NCI-H146 (cell line): Measurements from ENCODE around the gene TRPM7.
A peak's percentile ranks its signal among the peaks of the same experiment; 100 is the strongest.
"Not testable (repeated sequence)": the region's sequence is repeated elsewhere in the genome, so short reads cannot be mapped to it uniquely, and the experiment has no call there.

Experiments used
- DNase-seq: peaks from one replicate; lab custom pipeline; 2025; lab: John Stamatoyannopoulos, UW

Gene TRPM7, protein sequence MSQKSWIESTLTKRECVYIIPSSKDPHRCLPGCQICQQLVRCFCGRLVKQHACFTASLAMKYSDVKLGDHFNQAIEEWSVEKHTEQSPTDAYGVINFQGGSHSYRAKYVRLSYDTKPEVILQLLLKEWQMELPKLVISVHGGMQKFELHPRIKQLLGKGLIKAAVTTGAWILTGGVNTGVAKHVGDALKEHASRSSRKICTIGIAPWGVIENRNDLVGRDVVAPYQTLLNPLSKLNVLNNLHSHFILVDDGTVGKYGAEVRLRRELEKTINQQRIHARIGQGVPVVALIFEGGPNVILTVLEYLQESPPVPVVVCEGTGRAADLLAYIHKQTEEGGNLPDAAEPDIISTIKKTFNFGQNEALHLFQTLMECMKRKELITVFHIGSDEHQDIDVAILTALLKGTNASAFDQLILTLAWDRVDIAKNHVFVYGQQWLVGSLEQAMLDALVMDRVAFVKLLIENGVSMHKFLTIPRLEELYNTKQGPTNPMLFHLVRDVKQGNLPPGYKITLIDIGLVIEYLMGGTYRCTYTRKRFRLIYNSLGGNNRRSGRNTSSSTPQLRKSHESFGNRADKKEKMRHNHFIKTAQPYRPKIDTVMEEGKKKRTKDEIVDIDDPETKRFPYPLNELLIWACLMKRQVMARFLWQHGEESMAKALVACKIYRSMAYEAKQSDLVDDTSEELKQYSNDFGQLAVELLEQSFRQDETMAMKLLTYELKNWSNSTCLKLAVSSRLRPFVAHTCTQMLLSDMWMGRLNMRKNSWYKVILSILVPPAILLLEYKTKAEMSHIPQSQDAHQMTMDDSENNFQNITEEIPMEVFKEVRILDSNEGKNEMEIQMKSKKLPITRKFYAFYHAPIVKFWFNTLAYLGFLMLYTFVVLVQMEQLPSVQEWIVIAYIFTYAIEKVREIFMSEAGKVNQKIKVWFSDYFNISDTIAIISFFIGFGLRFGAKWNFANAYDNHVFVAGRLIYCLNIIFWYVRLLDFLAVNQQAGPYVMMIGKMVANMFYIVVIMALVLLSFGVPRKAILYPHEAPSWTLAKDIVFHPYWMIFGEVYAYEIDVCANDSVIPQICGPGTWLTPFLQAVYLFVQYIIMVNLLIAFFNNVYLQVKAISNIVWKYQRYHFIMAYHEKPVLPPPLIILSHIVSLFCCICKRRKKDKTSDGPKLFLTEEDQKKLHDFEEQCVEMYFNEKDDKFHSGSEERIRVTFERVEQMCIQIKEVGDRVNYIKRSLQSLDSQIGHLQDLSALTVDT (N-terminal part only)

DNA sequence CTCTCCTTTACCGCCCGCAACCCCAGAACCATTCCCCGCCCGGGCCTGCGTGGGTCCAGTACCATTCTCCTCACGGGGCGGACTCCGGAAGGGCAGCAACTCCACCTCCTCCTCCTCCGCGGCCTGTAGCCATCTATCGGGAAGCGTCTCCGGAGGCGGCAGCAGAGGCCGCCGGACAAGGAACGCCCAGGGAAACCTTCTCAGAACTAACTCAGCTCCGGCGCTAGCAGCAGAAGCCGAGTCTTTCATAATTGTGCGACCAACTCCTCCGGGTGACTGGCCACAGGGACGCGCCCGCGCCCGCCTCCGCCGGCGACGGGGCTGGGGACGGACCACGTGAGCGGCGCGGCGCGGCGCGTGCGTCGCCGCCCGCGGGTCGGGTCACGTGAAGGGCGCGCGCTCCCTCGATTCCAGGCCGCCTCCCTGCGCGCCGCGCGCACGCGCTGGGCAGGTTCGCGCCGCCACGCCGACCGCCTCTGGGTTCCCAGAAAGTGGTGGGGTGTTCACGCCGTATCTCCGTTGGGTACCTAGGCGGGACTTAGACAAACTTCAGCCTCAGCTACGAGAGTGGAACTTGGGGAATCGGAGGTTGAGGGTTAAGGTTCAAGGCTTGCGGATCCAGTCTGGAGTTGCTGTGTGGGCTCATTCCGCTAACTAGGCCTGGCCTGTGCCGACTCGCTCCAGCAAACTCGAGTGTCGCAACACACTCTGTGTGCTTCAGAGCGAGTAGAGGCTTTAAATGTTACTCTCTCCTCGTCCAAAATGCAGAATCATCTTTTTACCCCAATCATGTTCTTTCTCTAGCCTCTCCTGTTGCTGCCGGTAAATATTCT, at the start of gene TRPM7:
TSS of gene TRPM7 (minus strand) at position 329 of the 833 bp plus-strand sequence. CDS start at position 65, 264 bp downstream.
- peak; percentile 79 for DNase-seq

- DNase-seq: no peak
These were observed 48.6 kb upstream of the TRPM7 start for GRCh38 chr15:50735156-50735555.

DNA sequence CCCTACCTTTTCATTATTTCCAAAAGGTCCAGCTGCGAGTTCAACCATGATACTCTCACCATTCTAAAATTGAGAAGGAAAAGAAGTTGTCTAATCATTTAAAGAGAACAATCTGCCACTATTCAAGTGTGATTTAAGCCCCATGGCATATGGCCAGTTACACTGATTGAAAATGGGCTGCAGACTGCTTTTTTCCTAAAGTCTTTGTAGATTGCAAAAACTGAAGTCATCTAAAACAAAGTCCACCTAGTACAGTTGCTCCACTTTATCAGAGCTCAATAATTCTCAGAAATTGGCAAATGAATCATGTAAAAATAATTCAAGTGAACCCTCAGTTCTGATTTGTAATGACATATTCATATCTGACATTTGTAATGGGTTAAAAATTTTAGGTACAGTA, 39.7 kb upstream of the TRPM7 start:
- no peak for DNase-seq

DNA sequence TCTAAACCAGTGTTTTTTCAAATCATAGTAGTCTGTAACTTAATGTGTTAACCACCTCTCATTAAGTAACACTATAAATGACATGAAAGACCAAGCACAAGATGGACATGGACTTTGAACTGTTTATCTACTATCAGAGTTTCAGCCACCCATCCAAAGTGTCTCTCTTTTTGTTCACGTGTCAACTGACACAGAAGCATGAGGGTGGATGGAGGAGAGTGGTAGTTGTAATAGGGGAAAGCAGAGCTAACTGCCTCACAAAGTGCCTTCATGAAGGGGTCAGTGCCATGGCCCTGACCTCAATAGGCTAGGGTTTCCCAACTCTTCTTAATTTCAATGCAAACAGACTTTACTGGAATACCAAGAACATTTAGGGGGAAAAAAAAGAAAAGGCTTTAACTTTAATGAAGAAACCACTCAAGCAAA, 32.1 kb upstream of the TRPM7 start:
- no peak for DNase-seq

DNA sequence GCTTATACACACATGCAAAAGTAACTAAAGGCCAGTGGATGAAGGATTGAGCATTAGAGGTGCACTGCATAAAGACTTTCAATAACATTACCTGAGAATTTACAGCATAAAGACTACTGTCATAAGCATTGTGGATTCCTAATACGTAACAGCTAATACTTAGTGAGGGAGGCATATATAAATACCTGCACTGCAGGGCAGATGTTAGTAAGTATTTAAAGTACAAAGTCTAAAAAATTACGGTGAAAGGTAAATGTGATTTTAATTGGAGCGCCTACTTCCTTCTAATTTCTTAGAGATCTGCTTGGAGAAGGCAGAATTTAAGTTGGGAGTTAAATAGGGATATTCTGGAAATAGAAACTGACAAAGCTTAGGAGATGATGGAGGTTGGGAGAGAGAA, 25.4 kb upstream of the TRPM7 start:
- DNase-seq: no peak

- no peak for DNase-seq
These were observed 24.0 kb upstream of the TRPM7 start for GRCh38 chr15:50710585-50710984.

- DNase-seq: no peak
These were observed 21.4 kb upstream of the TRPM7 start for GRCh38 chr15:50707878-50708427.

DNA sequence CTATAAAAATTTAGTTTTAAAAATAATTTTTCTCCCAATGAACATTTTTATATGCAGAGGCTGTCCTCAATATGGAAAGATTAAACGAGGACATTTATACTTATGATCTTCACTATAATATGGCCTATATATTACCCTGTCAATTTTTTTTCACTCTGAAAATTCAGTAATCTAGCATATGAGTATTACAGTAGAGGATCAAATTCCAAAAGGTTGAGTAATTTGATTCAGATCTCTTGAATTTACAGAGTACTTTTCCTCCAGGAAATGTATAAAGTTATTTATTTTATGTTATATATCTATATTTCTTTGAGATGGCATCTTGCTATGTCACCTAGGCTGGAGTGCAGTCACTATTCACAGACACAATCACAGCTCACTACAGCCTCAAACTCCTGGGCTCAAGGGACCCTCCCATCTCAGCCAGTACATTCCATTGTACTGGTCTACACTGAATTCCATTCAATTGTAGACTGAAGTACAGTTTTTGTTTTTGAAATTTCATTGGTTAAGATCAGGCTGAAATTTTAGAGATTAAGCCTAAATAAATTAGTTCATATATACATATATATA, 16.3 kb upstream of the TRPM7 start:
- DNase-seq: no peak

GRCh38 chr15:50698101-50698500, 11.5 kb upstream of the TRPM7 start:
- DNase-seq: no peak

DNA sequence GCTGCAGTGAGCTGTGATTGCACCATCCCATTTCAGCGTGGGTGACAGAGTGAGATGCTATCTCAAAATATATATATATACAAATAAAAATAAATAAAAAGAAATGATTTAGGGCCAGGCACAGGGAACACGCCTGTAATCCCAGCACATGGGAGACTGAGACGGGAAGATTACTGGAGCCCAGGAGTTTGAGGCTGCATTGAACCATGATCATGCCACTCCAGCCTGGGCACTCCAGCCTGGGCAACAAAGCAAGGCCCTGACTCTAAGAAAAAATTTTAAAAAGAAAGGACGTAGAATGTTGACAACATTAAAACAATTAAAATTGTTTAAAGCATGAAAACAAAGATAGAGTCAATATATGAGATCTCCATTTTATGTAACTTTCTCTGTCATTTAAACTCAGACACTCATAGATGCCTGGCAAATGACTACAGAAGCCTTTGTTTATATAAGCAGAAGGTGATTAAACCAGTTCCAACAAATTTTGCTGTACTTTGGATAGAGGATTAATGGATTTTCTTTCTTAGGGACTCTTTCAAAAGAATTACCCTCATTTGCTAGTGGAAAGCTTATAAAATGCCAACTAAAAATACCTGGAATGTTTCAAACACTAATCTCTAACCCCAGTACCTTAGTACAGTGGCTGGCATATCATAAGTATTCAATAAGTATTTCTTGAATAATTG, 10.7 kb upstream of the TRPM7 start:
- DNase-seq: no peak

DNA sequence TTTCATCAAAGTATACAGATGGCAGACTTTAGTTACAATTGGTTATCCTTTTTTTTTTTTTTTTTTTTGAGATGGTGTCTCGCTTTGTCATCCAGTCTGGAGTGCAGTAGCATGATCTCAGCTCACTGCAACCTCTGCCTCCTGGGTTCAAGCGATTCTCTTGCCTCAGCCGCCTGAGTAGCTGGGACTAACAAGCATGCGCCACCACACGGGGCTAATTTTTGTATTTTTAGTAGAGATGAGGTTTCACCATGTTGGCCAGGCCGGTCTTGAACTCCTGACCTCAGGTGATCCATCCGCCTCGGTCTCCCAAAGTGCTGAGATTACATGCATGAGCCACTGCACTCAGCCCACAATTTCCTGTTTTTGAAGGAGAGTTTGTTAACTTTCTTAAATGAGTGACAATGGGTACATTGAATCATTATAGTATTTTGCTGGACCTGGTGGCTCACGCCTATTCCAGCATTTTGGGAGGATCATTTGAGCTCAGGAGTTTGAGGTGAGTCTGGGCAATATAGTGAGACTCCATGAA, 8.1 kb upstream of the TRPM7 start:
- not testable (repeated sequence) for DNase-seq

- DNase-seq: no peak
These were observed 805 bp upstream of the TRPM7 start for GRCh38 chr15:50687302-50687902.

DNA sequence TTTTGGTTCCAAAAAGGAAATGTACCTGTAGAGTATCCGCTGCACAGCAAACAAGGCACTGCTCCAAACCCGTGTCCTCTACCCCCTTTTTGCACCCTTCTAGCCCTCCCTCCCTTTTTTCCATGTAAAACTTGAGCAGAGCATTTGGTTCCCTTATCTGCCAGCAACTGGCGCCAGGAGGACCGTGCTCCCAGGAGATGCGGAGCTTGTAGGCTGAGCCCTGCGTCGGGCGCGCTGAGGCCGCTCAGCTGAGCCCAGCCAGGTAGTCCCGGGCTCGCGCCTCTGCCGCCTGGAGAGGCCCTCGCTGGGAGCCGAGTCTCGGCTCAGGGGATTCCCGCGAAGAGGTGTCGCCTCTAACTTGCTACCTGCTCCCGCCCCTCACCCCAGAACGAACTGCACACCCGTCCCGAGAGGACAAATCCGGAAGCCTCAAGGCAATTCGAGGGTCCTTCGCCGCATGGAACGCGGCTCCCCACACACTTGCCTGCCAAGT, 575 bp downstream of the TRPM7 start:
- peak; percentile 71 for DNase-seq

- no peak for DNase-seq
These were observed 1.2 kb downstream of the TRPM7 start for GRCh38 chr15:50685191-50685975.

DNA sequence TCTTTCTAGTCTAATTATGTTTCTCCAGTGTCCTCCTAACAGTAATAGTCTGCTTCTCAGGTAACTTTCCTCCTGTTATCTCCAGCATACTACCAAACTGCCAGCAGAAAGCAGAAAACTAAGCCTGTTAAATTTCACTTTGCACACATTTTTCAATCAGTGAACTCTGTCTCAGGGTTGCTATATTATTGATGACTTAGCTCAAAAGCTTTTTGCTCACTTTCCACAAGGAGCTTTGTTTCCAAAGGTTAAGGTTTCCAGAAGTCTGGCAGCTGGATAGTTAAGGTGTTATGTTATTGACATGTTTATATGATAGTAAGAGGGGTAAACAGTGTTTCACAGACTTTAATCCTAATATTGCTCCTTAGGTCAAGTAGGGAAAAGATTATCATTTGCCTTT, 5.1 kb downstream of the TRPM7 start:
- DNase-seq: no peak

- DNase-seq: no peak
These were observed 9.7 kb downstream of the TRPM7 start for GRCh38 chr15:50676799-50677483.

DNA sequence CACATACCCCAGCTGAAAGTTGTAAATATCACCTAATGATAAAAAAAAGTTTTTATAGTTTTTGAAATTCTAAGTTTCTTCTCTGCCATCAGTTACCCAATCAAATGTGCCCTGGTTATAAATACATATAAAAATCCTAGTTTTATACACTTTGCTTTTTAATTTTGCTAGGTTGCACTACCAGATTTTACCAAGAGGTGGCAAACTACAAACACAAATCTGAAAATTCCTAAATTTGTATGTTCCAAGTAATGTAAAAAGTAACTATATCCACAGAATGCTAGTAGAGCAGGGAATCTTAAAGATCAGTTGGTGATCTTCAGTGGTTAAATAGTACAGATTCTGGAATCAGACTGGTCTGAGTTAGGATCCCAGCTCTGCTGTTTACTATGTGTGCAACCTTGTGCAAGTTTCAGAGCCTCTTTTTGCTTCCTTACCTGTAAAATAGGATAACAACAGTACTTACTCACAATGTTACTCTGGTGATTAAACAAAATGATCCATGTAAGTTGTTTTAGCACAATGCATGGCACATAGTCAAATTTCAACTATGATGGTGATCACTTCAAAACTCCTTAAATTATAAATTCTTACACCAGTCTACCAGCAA, 11.0 kb downstream of the TRPM7 start:
- DNase-seq: no peak
